Ishikawa (cell line): Measurements from ENCODE around the gene GATA1.

ENCODE experiments used
- REST ChIP-seq: IDR thresholded peaks from 2 replicates; pipeline ENCODE4 v1.6.1; 2012; ENCODE audit warnings: low read depth, mild to moderate bottlenecking
- YY1 ChIP-seq: IDR thresholded peaks from 2 replicates; pipeline ENCODE4 v1.6.1; 2012; ENCODE audit warnings: low read depth

DNA sequence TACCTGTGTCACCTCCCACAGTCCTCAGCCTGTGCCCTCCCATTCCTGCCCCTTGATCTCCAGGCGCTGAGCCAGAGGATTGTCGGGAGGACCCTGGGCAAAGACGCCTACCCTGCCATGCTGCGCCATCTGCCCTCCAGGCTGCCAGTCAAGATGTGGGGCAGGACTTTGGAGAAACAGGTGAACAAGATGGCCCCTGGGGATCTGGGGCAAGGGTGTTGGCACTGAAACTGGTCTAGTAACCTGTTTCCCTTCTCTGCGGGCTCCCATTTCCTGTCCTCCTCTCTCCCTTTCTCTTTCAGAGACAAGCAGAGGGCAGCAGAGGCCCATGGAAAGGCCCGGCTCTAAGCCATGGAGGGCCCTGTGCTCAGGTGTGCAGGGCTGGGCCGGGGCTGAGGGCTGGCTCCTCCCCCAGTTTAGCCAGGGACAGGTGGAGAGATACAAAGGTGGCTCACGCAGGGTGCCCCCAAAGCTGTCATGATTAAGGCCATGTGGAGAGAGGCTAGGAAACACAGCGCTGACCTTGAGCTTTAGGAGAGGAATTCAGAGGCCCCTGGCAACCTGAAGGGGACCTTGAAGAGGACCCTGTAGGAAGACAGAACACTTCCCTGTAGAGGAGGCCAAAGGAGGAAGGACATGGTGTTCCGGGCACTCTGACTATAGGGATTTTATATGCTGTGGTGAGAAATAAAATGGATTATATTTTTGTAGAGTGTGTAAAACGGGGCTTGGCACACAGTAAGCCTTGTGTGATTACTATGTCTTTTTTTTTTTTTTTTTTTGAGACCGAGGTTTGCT, 24.5 kb upstream of the GATA1 start, which contains the start of gene GLOD5:
- TF ChIP-seq REST (no peak), YY1 (peak; percentile 53; the same call in 1 of the 2 replicates)
